ENCODE data around the gene RBM28.
"Not testable (repeated sequence)": the region's sequence is repeated elsewhere in the genome, so short reads cannot be mapped to it uniquely, and the experiment has no call there.

RBM28 gene

GRCh38 chr7:128341733-128342132 is 2.0 kb downstream of the RBM28 start:
- no peak for DNase-seq

- DNase-seq: no peak
Measured at GRCh38 chr7:128335730-128336129, 8.0 kb downstream of the RBM28 start.

- DNase-seq: no peak
Measured at GRCh38 chr7:128324368-128324680, 19.4 kb downstream of the RBM28 start.

DNA sequence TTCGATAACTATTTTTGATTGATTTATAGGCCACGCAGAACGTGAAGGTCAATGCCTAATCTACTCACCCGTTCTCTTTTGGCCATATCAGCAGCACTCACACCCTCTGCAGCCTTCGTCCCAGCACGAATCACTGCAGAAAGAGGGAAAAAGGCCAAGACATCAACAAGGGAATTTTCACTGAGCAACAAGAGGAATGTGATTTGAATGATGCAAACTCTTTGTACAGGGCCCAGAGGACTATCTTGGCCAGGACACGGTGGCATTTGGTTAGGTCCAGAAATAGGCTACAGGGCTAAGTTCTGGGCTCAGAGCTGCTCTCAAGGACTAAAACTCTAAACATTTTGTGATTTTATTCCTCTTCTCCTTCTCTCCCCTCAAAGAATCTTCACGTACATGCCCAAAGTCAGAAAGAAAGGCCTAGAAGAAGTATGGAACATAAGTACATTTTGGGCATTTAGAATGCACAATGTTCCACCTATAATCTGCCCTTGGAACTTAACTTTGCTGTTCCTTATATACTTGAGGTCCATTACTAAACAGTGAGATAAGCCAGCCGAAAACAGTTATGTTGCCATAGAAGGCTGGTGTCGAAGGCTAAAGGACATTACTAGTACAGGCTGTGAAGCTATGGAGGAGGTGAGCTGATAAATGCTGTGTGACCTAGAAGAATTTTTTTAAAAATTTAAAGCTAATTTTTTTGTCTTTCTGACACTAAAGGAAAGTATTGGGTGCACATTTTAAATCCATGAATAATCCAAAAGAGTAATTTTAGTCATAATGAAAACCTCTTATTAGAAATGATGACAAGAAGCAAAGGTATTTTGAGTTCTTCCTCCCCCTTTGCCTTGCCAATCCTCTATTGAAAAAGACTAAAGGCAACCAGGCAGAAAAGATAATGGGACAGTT is 20.0 kb downstream of the RBM28 start:
- DNase-seq: no peak

DNA sequence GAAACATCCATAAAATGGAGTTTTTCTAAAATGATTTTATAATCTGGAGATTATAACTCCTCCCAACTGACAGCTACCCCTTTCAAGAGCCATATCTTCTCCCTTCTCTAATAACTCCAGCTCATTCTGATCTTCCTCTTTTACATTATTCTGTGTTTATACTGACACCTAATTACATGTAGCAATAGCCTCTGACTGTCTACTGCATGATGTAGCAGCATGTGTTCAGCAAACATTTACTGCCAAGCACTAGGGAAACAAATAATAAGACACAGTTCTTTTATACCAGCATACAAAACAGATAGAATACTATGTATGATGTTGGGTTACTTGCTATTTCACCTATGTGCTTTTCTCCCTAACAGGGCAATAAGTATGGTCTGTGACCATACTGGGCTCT is 20.7 kb downstream of the RBM28 start:
- no peak for DNase-seq

- DNase-seq: no peak
Measured at GRCh38 chr7:128322040-128322643, 21.6 kb downstream of the RBM28 start.

- DNase-seq: no peak
Measured at GRCh38 chr7:128321044-128321422, 22.7 kb downstream of the RBM28 start.

- DNase-seq: no peak
Measured at GRCh38 chr7:128318691-128319090, 25.0 kb downstream of the RBM28 start.

DNA sequence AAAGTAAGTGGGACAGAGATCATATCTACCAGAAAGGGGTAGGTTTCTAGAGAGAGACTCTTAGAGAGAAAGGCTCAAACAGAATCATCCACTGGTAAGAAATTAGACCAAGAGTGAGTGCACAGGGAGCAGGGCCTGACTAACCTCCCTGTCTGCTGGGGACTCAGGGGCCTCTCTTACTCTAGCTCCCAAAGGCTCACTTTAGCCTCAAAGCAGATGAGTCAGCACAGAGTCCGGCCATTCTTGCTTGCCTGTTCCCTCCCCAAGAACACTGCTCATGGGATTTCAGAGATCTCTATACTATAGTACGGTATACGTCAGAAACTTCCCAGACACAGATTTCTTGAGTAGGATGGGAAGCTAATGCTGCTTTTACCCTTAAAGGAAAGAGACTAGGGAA is 32.7 kb downstream of the RBM28 start:
- no peak for DNase-seq

DNA sequence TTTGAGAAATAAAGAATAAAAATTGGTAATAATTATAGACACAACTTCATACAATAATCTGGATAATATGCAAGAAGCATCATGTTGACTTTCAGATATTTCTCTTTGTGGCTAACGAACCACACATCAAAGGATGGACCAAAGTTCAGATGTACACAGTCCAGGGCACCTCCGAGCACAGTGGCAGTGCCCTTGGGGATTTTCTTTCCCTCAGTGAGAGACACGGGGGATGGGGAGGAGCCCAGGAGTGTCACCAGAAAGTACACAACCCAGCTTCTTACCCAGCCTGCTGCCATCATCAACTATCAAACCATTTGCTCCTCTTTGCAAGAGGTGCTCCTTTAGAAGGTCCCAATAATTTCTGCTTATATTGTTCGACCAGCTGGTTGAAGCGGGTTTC is 33.2 kb downstream of the RBM28 start:
- no peak for DNase-seq

DNA sequence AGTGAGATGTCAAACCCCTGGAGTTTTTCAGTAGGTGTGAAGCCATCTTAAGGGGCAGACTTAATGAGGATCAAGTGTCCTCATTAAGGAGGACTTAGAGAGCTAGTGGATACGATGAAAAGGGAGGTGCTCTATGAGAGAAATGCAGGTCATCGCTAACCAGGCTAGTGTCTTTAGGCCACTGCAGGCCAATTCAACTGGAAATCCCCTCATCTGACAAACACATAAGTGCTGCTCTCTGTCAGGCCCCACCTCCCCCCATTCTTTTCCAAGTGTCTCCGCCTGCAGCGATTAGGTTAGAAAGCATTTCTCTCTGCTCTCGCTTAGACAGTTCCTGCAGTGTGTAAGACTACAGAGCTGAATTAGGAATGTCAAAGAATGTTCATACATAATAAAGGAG is 33.7 kb downstream of the RBM28 start:
- no peak for DNase-seq

- DNase-seq: no peak
Measured at GRCh38 chr7:128309124-128309523, 34.6 kb downstream of the RBM28 start.

DNA sequence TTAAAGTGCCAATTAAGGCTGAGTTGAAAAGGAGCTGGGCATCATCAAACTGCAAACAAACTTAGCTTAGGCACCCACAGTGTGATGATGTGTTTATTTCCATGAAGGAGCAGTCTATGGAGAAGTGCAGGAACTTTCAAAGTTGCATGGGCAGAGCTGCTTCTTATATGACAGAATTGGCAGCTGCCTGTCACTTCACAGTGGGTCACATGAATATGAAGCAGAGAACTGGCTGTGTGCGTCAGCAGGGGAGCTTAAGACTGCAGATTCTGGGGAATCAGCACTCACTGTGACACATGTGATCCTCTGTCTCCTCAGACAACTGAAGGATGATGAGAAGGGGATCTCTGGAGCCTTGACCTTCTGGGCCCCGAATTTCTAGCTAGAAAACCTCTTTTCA is 36.6 kb downstream of the RBM28 start:
- no peak for DNase-seq

GRCh38 chr7:128304212-128304611 is 39.5 kb downstream of the RBM28 start:
- no peak for DNase-seq

DNA sequence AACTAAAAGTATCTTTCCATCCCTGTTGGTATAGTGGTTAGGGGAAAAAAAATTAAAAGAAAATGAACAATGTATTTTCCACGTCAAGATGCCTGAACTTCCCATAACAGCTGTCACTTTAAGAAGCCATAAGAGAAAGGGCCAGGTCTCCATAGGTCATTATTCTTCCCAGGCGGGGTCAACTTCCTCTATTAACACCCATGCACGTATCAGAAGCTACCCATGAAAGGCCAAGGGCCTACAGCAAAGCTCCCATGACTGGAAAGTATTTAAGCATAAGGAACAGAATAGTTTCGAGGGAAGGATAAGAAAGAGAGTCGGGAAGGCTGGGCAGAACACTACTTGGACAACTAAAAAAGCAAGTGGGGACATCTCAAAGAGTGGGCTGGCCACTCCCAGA is 40.1 kb downstream of the RBM28 start:
- DNase-seq: no peak

- DNase-seq: no peak
Measured at GRCh38 chr7:128303133-128303532, 40.6 kb downstream of the RBM28 start.

DNA sequence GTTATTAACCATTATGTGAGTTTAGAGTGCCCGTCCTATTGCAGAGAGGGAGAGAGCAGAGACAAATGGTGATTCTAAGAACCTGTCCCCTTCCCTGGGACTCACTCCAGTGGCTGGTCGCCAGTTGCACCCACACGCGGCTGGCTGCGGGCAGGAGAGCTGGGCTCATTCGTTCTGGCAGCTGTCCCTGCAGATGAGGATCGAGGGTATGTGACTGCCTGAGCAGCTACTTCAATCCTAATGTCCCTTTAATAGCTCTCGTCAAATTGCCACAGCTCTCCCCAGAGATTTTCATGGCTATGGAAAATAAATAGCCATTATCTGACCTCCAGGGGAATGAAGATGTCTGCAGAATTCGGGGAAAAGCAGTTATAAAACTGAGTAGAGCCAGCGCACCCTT is 41.6 kb downstream of the RBM28 start:
- no peak for DNase-seq

GRCh38 chr7:128299109-128299607 is 44.5 kb downstream of the RBM28 start:
- no peak for DNase-seq

- not testable (repeated sequence) for DNase-seq
Measured at GRCh38 chr7:128298004-128298403, 45.7 kb downstream of the RBM28 start.

DNA sequence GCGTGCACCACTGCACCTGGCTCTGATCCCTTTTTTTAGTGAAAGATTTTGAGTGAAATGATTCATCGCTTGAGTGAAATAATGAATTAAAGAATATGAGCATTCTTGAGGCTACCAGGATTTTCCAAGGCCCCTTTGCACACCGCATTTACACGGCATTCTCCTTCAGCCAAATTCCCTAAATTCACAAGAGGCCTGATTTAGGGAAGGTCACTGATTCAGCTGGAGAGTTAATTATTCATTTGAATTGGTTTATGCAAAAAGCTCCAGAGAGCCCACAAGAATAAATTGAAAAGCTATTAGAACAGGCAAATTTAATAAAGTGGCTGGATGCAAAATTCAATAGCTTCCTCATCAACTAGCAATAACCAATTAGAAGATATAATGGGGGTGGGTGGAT is 56.2 kb downstream of the RBM28 start:
- no peak for DNase-seq

- no peak for DNase-seq
Measured at GRCh38 chr7:128284102-128284501, 59.6 kb downstream of the RBM28 start.

DNA sequence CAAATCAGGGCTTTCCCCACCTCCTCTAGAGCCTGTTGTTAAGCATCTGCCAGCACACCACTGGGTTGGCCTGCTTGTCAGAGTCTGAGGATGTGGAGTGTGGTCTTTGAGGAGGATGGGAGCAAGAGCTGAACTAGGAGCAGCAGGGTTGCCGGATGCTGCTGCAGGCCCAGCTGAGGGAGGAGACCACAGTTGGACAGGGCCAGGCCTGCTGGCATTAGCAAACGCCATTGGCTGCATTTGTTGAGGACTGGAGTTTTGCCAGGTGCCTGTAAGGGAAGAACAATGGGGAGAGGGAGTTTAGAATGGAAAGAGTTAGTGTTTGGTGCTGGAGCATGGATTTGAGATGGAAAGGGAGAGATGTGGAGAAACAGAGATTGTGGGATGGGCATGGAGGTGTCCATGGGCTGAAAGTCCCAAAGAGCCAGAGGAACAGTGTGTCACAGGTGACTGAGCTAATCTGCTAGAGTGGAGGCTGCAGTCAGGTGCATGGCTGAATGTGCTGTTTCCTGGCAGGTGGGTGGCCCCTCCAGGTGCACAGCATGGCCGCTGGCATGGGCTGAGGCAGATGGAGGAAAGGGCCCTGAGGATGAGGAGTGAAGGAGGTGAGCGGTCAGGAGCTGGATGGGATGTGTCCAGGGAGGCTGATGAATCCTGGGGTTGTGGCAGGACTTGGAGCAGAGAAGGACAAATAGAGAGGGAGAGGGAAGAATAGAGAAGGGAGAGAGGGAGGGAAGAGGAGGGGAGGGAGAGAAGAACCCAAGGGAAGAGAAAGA is 61.9 kb downstream of the RBM28 start:
- DNase-seq: no peak

DNA sequence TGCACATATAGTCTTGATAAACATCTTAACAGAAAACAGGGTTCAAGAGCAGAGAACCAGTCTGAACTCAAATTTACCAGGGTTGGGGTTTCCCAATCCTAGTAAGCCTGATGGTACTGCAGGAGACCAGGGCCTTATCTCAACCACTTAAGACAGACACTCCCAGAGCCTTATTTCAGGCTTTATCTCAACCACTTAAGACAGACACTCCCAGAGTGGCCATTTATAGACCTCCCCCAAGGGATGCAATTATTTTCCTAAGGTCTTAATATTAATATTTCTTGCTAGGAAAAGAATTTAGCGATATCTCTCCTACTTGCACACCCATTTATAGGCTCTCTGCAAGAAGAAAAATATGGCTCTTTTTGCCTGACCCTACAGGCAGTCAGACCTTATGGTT is 63.3 kb downstream of the RBM28 start:
- not testable (repeated sequence) for DNase-seq
